SJSA1 (cell line): ENCODE data around the gene MAP3K3. TPM values are rescaled to one million over a fixed set of nuclear protein-coding genes. Genes with fewer than 3 reads are reported as not detected.
"Not testable (repeated sequence)": the region's sequence is repeated elsewhere in the genome, so short reads cannot be mapped to it uniquely, and the experiment has no call there.

ENCODE experiments used
- DNase-seq, 2 experiments: peaks; one replicate each; pipeline ENCODE4 v3.0.0-alpha.2; 2015 to 2020; ENCODE audit warnings: low spot score in 2 of 2, low read depth in 1 of 2
- H3K27ac ChIP-seq: fragments of 250-450 bp; sonication (Bioruptor Pico); 2 replicates; pipeline ENCODE4 v1.5.1; 2020; ENCODE audit warnings: mild to moderate bottlenecking, moderate library complexity
- H3K27me3 ChIP-seq: fragments of 250-450 bp; sonication (Bioruptor Pico); replicated peaks from 2 replicates; pipeline ENCODE4 v1.5.1; 2020; ENCODE audit warnings: mild to moderate bottlenecking, moderate library complexity
- H3K36me3 ChIP-seq: fragments of 250-450 bp; sonication (Bioruptor Pico); 2 replicates; pipeline ENCODE4 v1.5.1; 2020; ENCODE audit warnings: mild to moderate bottlenecking
- H3K4me1 ChIP-seq: fragments of 250-450 bp; sonication (Bioruptor Pico); replicated peaks from 2 replicates; pipeline ENCODE4 v1.6.1; 2021; ENCODE audit warnings: mild to moderate bottlenecking
- H3K4me3 ChIP-seq: fragments of 250-450 bp; sonication (Bioruptor Pico); 2 replicates; pipeline ENCODE4 v1.5.1; 2020; ENCODE audit warnings: mild to moderate bottlenecking
- H3K9me3 ChIP-seq: fragments of 250-450 bp; sonication (Bioruptor Pico); replicated peaks from 2 replicates; pipeline ENCODE4 v1.5.1; 2020; ENCODE audit warnings: mild to moderate bottlenecking
- total RNA-seq: library from RNA; depleted of rRNA; stranded (reverse); fragments of >200 nt; shearing (Covaris generic); gene quantifications from 2 replicates; pipeline ENCODE4 v1.2.3, GENCODE V29; 2014

The MAP3K3 gene
- total RNA-seq, 1 experiment from 2014 or later = 49.5 TPM

- no peak overlapping the region for H3K4me3 ChIP-seq
- no peak for DNase-seq
- H3K27ac ChIP-seq = no peak overlapping the region
- peaks cover 13% of the 10 kb centered on the region for H3K4me1 ChIP-seq
- no peaks in the 10 kb centered on the region for H3K27me3 ChIP-seq
- peaks cover 63% of the 10 kb centered on the region for H3K36me3 ChIP-seq
- H3K9me3 ChIP-seq = peaks cover 10% of the 10 kb centered on the region
These were observed 82.0 kb downstream of the MAP3K3 start for GRCh38 chr17:63704259-63704576.

- Histone ChIP-seq H3K9me3 (peaks cover 10% of the 10 kb centered on the region), H3K27me3 (no peaks in the 10 kb centered on the region), H3K4me1 (peaks cover 11% of the 10 kb centered on the region), H3K36me3 (peaks cover 64% of the 10 kb centered on the region), H3K4me3 (no peak overlapping the region), H3K27ac (no peak overlapping the region)
- DNase-seq = no peak
These were observed 82.6 kb downstream of the MAP3K3 start for GRCh38 chr17:63704836-63705235.

- no peaks in the 10 kb centered on the region for H3K27me3 ChIP-seq
- H3K36me3 ChIP-seq = peaks cover 66% of the 10 kb centered on the region
- DNase-seq = no peak
- H3K27ac ChIP-seq = no peak overlapping the region
- H3K9me3 ChIP-seq = peaks cover 4% of the 10 kb centered on the region; the same call in 1 of the 2 replicates
- no peak overlapping the region for H3K4me3 ChIP-seq
- peaks cover 5% of the 10 kb centered on the region for H3K4me1 ChIP-seq
These were observed 83.4 kb downstream of the MAP3K3 start for GRCh38 chr17:63705657-63706056.

- no peaks in the 10 kb centered on the region for H3K27me3 ChIP-seq
- no peaks in the 10 kb centered on the region for H3K9me3 ChIP-seq
- peaks cover 65% of the 10 kb centered on the region for H3K36me3 ChIP-seq
- no peak overlapping the region for H3K4me3 ChIP-seq
- H3K27ac ChIP-seq = no peak overlapping the region
- H3K4me1 ChIP-seq = no peaks in the 10 kb centered on the region
- no peak for DNase-seq
These were observed 84.3 kb downstream of the MAP3K3 start for GRCh38 chr17:63706336-63707082.

GRCh38 chr17:63707151-63707550, 84.9 kb downstream of the MAP3K3 start:
- H3K9me3 ChIP-seq = no peaks in the 10 kb centered on the region
- no peak overlapping the region for H3K4me3 ChIP-seq
- H3K36me3 ChIP-seq = peaks cover 68% of the 10 kb centered on the region
- H3K27ac ChIP-seq = no peak overlapping the region
- no peaks in the 10 kb centered on the region for H3K27me3 ChIP-seq
- no peaks in the 10 kb centered on the region for H3K4me1 ChIP-seq
- DNase-seq = no peak

- no peak overlapping the region for H3K27ac ChIP-seq
- no peak for DNase-seq
These were observed 86.9 kb downstream of the MAP3K3 start for GRCh38 chr17:63709110-63709509.

GRCh38 chr17:63714550-63715277, 92.5 kb downstream of the MAP3K3 start:
- no peak for DNase-seq
- Histone ChIP-seq H3K9me3 (no peaks in the 10 kb centered on the region), H3K27me3 (no peaks in the 10 kb centered on the region), H3K4me3 (no peak overlapping the region), H3K36me3 (peaks cover 49% of the 10 kb centered on the region), H3K27ac (no peak overlapping the region), H3K4me1 (no peaks in the 10 kb centered on the region)

More at GRCh38 chr17:63709110-63709509, 86.9 kb downstream of the MAP3K3 start:
- H3K27me3 ChIP-seq = no peaks in the 10 kb centered on the region
- peaks cover 66% of the 10 kb centered on the region for H3K36me3 ChIP-seq
- H3K4me3 ChIP-seq = no peak overlapping the region
- no peaks in the 10 kb centered on the region for H3K9me3 ChIP-seq
- H3K4me1 ChIP-seq = no peaks in the 10 kb centered on the region

- H3K27me3 ChIP-seq = no peaks in the 10 kb centered on the region
- peaks cover 37% of the 10 kb centered on the region for H3K36me3 ChIP-seq
- no peak for DNase-seq
- H3K4me3 ChIP-seq = no peak overlapping the region
- no peaks in the 10 kb centered on the region for H3K4me1 ChIP-seq
- H3K27ac ChIP-seq = no peak overlapping the region
- no peaks in the 10 kb centered on the region for H3K9me3 ChIP-seq
These were observed 94.2 kb downstream of the MAP3K3 start for GRCh38 chr17:63716426-63716825.

GRCh38 chr17:63718988-63719387, 96.8 kb downstream of the MAP3K3 start:
- Histone ChIP-seq H3K27ac (no peak overlapping the region), H3K4me1 (no peaks in the 10 kb centered on the region), H3K27me3 (no peaks in the 10 kb centered on the region), H3K36me3 (peaks cover 30% of the 10 kb centered on the region), H3K9me3 (no peaks in the 10 kb centered on the region), H3K4me3 (no peak overlapping the region)
- DNase-seq = no peak

- peaks cover 25% of the 10 kb centered on the region for H3K36me3 ChIP-seq
- H3K4me3 ChIP-seq, H3K9me3 ChIP-seq, H3K27ac ChIP-seq, H3K27me3 ChIP-seq, H3K4me1 ChIP-seq, DNase-seq: not testable (repeated sequence)
These were observed 98.0 kb downstream of the MAP3K3 start for GRCh38 chr17:63720194-63720593.

- DNase-seq = no peak
- no peaks in the 10 kb centered on the region for H3K27me3 ChIP-seq
These were observed 100.2 kb downstream of the MAP3K3 start for GRCh38 chr17:63722403-63722802.

GRCh38 chr17:63735691-63736090, 113.5 kb downstream of the MAP3K3 start:
- no peaks in the 10 kb centered on the region for H3K9me3 ChIP-seq
- H3K27ac ChIP-seq = no peak overlapping the region
- no peak for DNase-seq
- H3K27me3 ChIP-seq = no peaks in the 10 kb centered on the region
- H3K4me3 ChIP-seq = no peak overlapping the region
- H3K4me1 ChIP-seq = peaks cover 6% of the 10 kb centered on the region
- H3K36me3 ChIP-seq = 0 out of 2 replicates have a peak, but pooled peaks cover 4% of the 10 kb centered on the region

More at GRCh38 chr17:63722403-63722802, 100.2 kb downstream of the MAP3K3 start:
- Histone ChIP-seq H3K4me3 (no peak overlapping the region), H3K36me3 (peaks cover 38% of the 10 kb centered on the region), H3K4me1 (no peaks in the 10 kb centered on the region), H3K27ac (no peak overlapping the region), H3K9me3 (no peaks in the 10 kb centered on the region)

- peak overlapping the region; percentile 27; the same call in 1 of the 2 replicates for H3K27ac ChIP-seq
- no peaks in the 10 kb centered on the region for H3K9me3 ChIP-seq
- H3K36me3 ChIP-seq = peaks cover 5% of the 10 kb centered on the region
- H3K4me3 ChIP-seq = peak overlapping the region; percentile 75
- peaks cover 15% of the 10 kb centered on the region for H3K4me1 ChIP-seq
- no peak for DNase-seq
- no peaks in the 10 kb centered on the region for H3K27me3 ChIP-seq
These were observed 118.4 kb downstream of the MAP3K3 start for GRCh38 chr17:63740464-63741142.

GRCh38 chr17:63741143-63741407, 118.9 kb downstream of the MAP3K3 start:
- Histone ChIP-seq H3K4me1 (peaks cover 15% of the 10 kb centered on the region), H3K4me3 (peak overlapping the region; percentile 75), H3K9me3 (no peaks in the 10 kb centered on the region), H3K36me3 (peaks cover 10% of the 10 kb centered on the region), H3K27ac (peak overlapping the region; percentile 27), H3K27me3 (no peaks in the 10 kb centered on the region)
- DNase-seq = no peak
